Left colon (tissue), 2 donors: ENCODE measurements around the gene HIVEP2. TPM values are rescaled to one million over a fixed set of nuclear protein-coding genes. Genes with fewer than 3 reads are reported as not detected.

Experiments used
- ATAC-seq: fragments of 200-7000 bp; cut with Tn5 transposase; one replicate; pipeline ENCODE4 v1.9.1; 2020; ENCODE audit warnings: mild to moderate bottlenecking, moderate library complexity
- DNase-seq, 2 donors: peaks; one replicate each; pipeline ENCODE4 v3.0.0-alpha.2; 2020
- intact Hi-C, 2 donors: fragments of 100-400 bp; cut with DNase I in 1 of 2; cut with micrococcal nuclease in 1 of 2; formaldehyde crosslinking; loops; one replicate each; pipeline versions ENCODE4 v1.11.2 to v1.14.0; 2022; cut with DNase I, micrococcal nuclease
- total RNA-seq, 2 donors: library from RNA; stranded (reverse); fragmentation: NEBNext Ultra II Directional; extraction: Animal tissue kit (Norgen Biotek cat#: 25700); gene quantifications; one replicate each; pipeline ENCODE4 v1.2.1, GENCODE V29; 2021
- donor health status: DM: no; HTN: no; CAD: no.
- donor health status: DM: yes; HTN: yes; CAD: no.

The HIVEP2 gene
- total RNA-seq, 2 donors from 2014 or later: 9.2 to 10.1 TPM

GRCh38 chr6:142902636-142903053 lies 42.3 kb downstream of the HIVEP2 start:
- DNase-seq: peak; percentile 41 to 56
- intact Hi-C loops: no loop called here
- peak; percentile 9 for ATAC-seq

DNA sequence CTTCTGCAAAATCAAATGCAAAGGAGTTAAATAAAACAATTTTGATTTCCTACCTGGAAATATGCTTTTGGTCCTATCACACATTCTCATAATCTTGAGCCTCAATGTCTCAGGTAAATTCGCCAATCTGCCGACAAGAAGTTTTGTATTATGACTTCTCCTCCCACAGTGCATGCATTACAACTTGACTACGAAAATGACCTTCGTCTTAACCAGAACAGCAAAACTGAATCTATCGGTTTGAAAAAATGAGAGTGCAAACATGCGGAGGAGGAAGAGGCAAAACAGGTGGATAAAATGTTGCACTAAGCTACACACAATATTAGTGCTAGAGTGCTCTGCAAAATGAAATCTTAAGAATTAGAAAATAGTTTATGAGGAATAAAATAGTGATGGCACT lies 43.4 kb downstream of the HIVEP2 start:
- DNase-seq: no peak
- intact Hi-C loops: no loop called here
- ATAC-seq: no peak

- DNase-seq: no peak
Measured at GRCh38 chr6:142900227-142900971, 44.6 kb downstream of the HIVEP2 start.

DNA sequence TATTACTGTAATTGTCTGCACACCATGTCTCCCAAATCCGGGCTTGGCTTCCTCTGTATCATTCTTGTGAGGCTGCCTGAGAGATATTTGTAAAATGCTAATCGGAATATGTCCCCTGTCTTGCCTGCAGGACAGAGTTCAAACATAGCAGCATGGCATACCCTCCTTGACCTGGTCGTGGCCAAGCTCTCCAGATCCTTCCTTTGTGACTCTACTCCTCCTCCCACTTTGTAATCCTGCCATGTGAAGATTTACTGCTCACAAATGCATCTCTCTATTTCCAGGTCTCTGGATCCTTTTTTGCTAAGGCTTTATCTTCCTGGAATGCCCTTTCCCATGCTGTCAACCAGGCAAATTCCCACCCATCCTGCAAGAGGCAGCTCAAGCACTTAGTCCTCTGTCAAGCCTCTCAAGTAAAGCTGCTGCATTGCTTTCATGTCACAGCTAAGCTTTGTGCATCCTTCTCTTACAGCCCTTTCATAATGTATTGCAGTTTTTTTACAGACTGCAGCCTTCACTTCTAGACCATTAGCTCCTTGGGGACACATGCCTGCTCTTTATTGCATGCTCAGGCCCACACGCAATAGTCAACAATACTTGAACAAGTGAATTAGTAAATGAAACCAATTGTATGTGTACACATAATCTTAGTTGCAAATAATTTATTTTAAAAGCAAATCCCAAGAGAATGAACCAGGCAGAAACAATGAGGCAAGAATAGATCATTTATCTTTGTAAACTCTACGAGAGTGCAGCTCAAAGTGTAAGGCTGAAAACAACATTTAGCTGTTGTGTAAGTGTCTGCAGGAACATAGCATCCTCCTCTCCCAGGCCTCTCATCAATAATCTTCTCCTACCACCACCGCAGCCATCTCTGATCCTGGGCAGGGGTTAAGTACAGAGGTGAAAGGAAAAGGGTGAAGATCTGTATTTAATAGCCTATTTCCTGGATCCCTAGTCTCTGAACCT lies 45.8 kb downstream of the HIVEP2 start:
- no peak for DNase-seq
- no peak for ATAC-seq
- intact Hi-C loops: no loop called here

More at GRCh38 chr6:142900227-142900971, 44.6 kb downstream of the HIVEP2 start:
- no peak for ATAC-seq
- intact Hi-C loops: no loop called here

DNA sequence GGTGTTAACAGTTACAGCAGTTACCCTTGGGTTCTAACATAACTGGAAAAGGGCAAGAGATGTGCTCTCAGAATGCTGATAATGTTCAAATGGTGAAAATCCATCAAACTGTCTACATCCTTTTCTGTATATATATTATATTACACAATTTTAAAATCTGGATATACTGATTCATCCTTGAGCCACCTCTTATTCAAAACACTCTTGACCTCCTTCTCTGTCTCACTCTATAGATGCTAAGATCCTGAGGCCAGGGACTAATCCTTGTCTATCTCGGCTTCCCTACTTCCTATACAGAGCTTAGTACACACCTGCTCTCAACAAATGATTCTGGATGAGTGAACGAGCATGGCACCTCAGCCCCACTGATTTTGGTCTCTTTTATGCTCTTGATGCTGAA lies 47.3 kb downstream of the HIVEP2 start:
- intact Hi-C loops: no loop called here
- DNase-seq (no peak), ATAC-seq (no peak)

- intact Hi-C loops: no loop called here
- ATAC-seq (no peak), DNase-seq (no peak)
Measured at GRCh38 chr6:142896732-142897131, 48.2 kb downstream of the HIVEP2 start.

- DNase-seq (no peak), ATAC-seq (no peak)
- intact Hi-C loops: no loop called here
Measured at GRCh38 chr6:142893088-142893487, 51.9 kb downstream of the HIVEP2 start.

GRCh38 chr6:142892254-142893021 lies 52.5 kb downstream of the HIVEP2 start:
- DNase-seq: no peak
- intact Hi-C loops: no loop called here
- ATAC-seq: no peak

DNA sequence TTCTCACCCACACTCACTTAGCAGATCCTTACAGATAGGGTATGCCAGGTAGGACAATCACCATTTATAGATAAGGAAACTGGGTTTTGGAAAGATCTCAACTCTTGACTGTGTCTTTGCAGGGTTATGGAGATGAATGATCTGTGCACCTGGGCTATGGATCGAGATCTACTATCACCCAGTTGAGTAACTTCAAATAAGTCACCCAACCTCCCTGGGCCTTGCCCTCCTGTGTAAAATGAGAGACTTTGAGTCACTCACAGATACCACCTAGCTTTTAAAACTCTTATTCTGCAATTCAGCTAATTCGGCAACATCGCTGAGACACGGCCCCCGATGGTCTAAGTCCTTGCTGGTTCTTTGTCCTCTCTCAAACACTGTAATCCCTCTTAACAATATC lies 53.5 kb downstream of the HIVEP2 start:
- intact Hi-C loops: no loop called here
- DNase-seq (no peak), ATAC-seq (no peak)

DNA sequence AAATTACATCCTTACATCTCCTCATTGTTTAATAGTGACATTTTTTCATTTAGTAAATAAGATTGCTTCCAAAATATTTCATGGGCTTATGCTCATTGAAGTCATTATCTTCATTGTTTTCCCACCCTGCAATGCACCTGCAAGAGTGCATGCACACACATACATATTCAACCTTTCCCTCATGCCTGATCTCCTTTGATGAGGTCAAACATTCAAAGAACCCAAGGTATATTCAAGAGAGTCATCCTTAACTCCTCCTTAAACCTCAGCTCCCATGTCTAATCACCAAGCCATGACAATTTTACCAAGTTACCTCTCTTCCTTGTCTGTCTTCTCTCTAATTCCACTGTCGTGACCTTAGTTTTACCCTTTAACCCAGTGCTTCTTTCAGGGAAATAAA lies 56.5 kb downstream of the HIVEP2 start:
- DNase-seq (no peak), ATAC-seq (no peak)
- intact Hi-C loops: loop anchor here in 1 of 2 donors (10.0 kb wide), 1 partner anchor 194 kb away; no protein-coding TSS in a partner anchor

GRCh38 chr6:142887517-142887916 lies 57.5 kb downstream of the HIVEP2 start:
- no peak for ATAC-seq
- DNase-seq: no peak
- intact Hi-C loops: loop anchor here in 1 of 2 donors (10.0 kb wide), 1 partner anchor 193 kb away; no protein-coding TSS in a partner anchor

DNA sequence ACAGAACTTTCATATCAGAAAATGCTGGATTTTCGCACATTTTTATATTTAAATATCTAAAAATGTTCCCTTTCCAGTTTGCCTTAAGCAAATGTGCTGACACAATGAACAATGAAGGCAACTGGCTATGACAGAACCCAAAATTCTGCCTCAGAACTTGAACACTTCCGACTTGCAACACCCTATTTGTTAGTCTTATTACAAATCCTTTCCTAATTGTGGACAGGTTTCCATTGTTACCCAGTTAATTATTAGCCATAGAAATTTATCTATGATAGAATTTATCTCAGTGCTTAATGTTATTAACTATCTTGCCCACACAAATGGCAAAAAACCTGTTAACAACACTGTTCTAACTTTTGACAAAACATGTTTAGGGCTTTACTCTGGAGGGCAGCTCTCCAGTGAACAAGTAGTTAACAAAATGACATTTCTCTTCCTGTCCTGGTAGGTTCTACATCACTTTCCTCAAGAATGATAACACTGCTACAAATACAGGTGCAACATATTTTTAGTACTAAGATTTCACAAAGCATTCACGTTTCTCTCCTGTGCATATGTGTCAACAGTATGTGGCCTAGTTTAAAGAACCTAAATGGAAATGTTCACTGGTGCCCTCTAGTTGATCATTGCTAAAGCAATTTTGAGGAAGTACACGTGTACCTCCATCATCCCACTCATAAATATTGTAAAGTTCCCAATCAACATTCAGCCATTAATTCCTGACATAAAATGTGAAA lies 58.4 kb downstream of the HIVEP2 start:
- DNase-seq: no peak
- peak; percentile 92 for ATAC-seq
- intact Hi-C loops: loop anchor here in 1 of 2 donors (10.0 kb wide), 1 partner anchor 192 kb away; no protein-coding TSS in a partner anchor

DNA sequence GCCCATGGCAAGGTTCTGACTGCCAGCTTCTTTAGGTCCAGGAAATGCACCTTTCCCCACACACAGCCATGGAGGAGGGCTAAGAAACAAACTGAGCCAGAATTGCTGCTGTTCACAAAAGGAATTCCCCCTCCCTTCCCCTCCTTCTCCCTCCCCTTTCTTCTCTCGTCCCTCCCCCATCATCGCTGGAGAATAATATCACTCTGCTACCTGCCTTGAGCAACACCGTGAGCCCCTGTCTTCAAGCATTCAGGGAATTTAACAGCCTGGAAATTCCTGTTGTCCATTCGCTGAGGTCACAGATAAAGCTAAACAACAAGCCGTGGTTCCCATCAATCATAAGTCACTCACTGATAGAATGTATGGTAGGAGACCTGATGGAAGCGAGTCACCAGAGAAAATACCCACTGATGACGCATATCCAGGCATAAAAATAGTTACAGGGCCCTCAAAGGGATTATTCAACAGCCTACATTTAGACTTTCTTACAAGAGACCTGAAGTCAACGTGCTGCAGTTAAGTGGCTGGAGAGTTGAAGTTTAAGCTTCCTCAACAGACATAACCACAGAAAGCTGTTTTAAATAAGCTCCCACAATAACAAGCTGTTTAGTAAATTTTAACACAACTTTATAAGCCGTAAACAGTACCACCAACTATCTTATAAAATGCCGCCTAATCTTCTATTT lies 59.7 kb downstream of the HIVEP2 start:
- intact Hi-C loops: loop anchor here in 1 of 2 donors (10.0 kb wide), 1 partner anchor 191 kb away; no protein-coding TSS in a partner anchor
- DNase-seq: peak in 1 of 2 donors; percentile 9
- ATAC-seq: peak; percentile 70

DNA sequence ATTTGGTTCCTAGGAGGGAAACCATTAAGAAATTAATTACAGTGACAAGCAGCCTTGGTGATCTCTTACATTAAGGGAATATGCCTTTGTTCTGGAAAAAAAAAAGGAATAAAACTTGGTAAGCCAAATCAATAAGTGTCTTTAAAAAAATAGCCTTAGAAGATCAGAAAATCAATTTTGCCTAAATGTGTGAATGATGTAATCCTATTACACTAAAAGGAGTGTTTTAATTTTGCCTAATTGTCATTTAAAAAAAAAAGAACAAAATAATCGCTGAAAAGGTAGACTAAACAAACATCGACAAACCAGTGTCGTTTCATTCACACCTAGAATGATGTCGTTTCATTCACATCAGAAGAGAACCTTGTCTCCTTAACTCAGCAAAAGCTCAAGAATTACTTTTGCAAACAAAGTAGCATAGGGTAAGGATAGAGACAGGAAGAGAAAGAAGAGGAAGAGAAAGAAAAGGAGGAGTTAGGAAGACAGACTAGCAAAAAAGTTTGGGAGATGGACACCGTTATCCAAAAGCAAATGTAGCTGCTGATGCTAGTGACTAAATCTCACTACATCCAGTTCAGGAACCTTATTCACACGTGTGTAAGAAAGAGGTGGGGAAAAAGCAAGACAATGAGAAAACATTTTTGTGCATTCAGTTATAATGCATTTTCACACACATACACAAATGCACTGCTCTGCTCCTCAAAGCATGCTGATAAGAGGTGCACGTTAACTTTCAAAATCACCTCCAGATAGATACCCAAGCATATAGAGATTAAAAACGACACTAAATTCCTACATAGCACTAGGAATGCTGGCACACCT lies 60.6 kb downstream of the HIVEP2 start:
- no peak for DNase-seq
- intact Hi-C loops: loop anchor here in 1 of 2 donors (10.0 kb wide), 1 partner anchor 190 kb away; no protein-coding TSS in a partner anchor
- no peak for ATAC-seq

DNA sequence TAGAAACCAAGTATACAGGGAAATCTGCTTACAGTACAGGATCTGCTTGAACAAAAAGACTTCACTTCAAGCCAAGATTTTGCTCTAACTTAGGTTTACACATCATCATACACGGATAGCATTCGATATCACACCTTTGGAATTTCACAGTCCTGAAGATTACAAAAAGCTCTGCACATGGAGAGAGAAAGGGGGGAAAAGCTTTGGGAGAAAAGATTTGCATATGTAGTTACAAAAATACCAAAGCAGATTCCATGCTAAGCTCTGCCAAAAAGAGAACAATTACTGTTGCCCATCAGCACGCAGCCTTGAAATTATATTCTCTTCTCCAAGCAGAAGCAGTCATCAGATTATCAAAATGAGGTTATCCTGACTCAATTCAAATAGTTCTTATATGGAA lies 62.0 kb downstream of the HIVEP2 start:
- ATAC-seq (no peak), DNase-seq (no peak)
- intact Hi-C loops: loop anchor here in 1 of 2 donors (10.0 kb wide), 1 partner anchor 188 kb away; no protein-coding TSS in a partner anchor

- DNase-seq: no peak
- no peak for ATAC-seq
- intact Hi-C loops: loop anchor here in 1 of 2 donors (10.0 kb wide), 1 partner anchor 187 kb away; no protein-coding TSS in a partner anchor
Measured at GRCh38 chr6:142881761-142882160, 63.2 kb downstream of the HIVEP2 start.
